ENCODE results near the gene TMEM30A.

DNA sequence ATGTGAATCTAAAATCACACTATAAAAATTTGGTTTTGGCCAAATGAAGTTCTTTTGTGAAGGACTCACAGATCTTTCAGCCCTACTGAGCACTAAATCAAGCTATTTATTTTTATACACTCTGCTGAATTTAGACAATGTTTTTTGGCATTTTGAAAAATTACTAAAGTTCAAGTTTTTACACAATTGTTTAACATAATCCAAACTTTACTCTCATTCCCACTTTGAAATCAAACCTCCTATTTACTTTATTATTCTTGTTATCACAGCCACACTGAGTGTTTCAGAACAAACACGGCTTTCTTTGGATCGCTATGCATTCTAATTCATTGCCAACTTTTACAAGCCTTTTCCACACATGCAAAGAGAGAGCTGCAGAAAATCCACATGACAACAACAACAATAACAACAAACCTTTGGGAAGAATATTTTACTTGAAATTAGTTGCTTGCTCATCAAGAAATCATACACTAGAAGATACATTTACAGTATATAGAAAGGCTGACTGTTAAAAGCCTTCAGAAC, 49.1 kb upstream of the TMEM30A start:
- TF ChIP-seq, protein P1, sequence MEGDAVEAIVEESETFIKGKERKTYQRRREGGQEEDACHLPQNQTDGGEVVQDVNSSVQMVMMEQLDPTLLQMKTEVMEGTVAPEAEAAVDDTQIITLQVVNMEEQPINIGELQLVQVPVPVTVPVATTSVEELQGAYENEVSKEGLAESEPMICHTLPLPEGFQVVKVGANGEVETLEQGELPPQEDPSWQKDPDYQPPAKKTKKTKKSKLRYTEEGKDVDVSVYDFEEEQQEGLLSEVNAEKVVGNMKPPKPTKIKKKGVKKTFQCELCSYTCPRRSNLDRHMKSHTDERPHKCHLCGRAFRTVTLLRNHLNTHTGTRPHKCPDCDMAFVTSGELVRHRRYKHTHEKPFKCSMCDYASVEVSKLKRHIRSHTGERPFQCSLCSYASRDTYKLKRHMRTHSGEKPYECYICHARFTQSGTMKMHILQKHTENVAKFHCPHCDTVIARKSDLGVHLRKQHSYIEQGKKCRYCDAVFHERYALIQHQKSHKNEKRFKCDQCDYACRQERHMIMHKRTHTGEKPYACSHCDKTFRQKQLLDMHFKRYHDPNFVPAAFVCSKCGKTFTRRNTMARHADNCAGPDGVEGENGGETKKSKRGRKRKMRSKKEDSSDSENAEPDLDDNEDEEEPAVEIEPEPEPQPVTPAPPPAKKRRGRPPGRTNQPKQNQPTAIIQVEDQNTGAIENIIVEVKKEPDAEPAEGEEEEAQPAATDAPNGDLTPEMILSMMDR (IDR thresholded peaks at IDR 0.05), result no peak
- no peak for TF ChIP-seq POLR2A (IDR thresholded peaks at IDR 0.05)

Data from testis (tissue), 2 donors.